Astrocyte (in vitro differentiated cells and primary cell): ENCODE measurements around the gene BMPR1A. TPM values are rescaled to one million over a fixed set of nuclear protein-coding genes. Genes with fewer than 3 reads are reported as not detected.

Experiments used
- DNase-seq: peaks from one replicate; pipeline ENCODE4 v3.0.0-alpha.2; 2010; ENCODE audit warnings: low read depth
- FAIRE-seq: peaks from 2 replicates; lab custom pipeline; 2011; peaks lifted over from hg19 to GRCh38; lab: Jason Lieb, UNC
- H2AFZ ChIP-seq: 2 replicates; pipeline ENCODE4 v1.6.0; 2012; ENCODE audit warnings: low read depth, low read length, inconsistent platforms
- H3K27ac ChIP-seq: 2 replicates; pipeline ENCODE4 v1.5.1; 2011; ENCODE audit warnings: low read depth, low read length, inconsistent platforms
- H3K27me3 ChIP-seq: 2 replicates; pipeline ENCODE4 v1.6.0; 2011; ENCODE audit warnings: low read length, inconsistent platforms; ENCODE audit not compliant: insufficient read depth
- H3K36me3 ChIP-seq: 2 replicates; pipeline ENCODE4 v1.5.1; 2011; ENCODE audit warnings: low read length, inconsistent platforms; ENCODE audit not compliant: insufficient read depth
- H3K4me1 ChIP-seq: 2 replicates; pipeline ENCODE4 v1.5.1; 2011; ENCODE audit warnings: low read length, inconsistent platforms; ENCODE audit not compliant: insufficient read depth
- H3K4me2 ChIP-seq: 2 replicates; pipeline ENCODE4 v1.6.0; 2012; ENCODE audit warnings: low read length, inconsistent platforms
- H3K4me3 ChIP-seq: 2 replicates; pipeline ENCODE4 v1.5.1; 2011; ENCODE audit warnings: low read depth, mild to moderate bottlenecking, low read length, inconsistent platforms; ENCODE audit not compliant: insufficient read depth
- H3K79me2 ChIP-seq: 2 replicates; pipeline ENCODE4 v1.6.0; 2012; ENCODE audit warnings: mild to moderate bottlenecking, low read length, inconsistent platforms; ENCODE audit not compliant: insufficient read depth
- H3K9ac ChIP-seq: 2 replicates; pipeline ENCODE4 v1.6.0; 2012; ENCODE audit warnings: mild to moderate bottlenecking, low read length, inconsistent platforms
- H3K9me3 ChIP-seq: 2 replicates; pipeline ENCODE4 v1.5.1; 2012; ENCODE audit warnings: low read depth, mild to moderate bottlenecking, low read length, inconsistent platforms; ENCODE audit not compliant: insufficient read depth
- H4K20me1 ChIP-seq: 2 replicates; pipeline ENCODE4 v1.6.0; 2012; ENCODE audit warnings: low read length, inconsistent platforms; ENCODE audit not compliant: insufficient read depth
- H3K27ac Mint-ChIP-seq: one replicate; pipeline ENCODE4 v1.8.0; 2021; ENCODE audit warnings: mild to moderate bottlenecking, mixed read lengths; ENCODE audit not compliant: unreplicated experiment
- H3K27me3 Mint-ChIP-seq: one replicate; pipeline ENCODE4 v1.8.0; 2021; ENCODE audit warnings: low read depth, mixed read lengths; ENCODE audit not compliant: unreplicated experiment
- H3K36me3 Mint-ChIP-seq: one replicate; pipeline ENCODE4 v1.8.0; 2021; ENCODE audit warnings: low read depth, mixed read lengths; ENCODE audit not compliant: unreplicated experiment
- H3K4me1 Mint-ChIP-seq: one replicate; pipeline ENCODE4 v1.8.0; 2021; ENCODE audit warnings: low read depth, mixed read lengths; ENCODE audit not compliant: unreplicated experiment
- H3K4me3 Mint-ChIP-seq: one replicate; pipeline ENCODE4 v1.8.0; 2021; ENCODE audit warnings: mild to moderate bottlenecking, moderate library complexity, mixed read lengths; ENCODE audit not compliant: unreplicated experiment
- H3K9me3 Mint-ChIP-seq: one replicate; pipeline ENCODE4 v1.8.0; 2021; ENCODE audit warnings: mild to moderate bottlenecking, mixed read lengths; ENCODE audit not compliant: unreplicated experiment
- CTCF ChIP-seq: IDR thresholded peaks from 2 replicates; pipeline ENCODE4 v1.5.1; 2011; ENCODE audit warnings: low read depth, mild to moderate bottlenecking, inconsistent platforms, low read length, moderate library complexity; ENCODE audit not compliant: insufficient read depth
- EZH2 ChIP-seq: IDR thresholded peaks from 2 replicates; pipeline ENCODE4 v1.6.1; 2012; ENCODE audit warnings: mild to moderate bottlenecking, low read length, inconsistent platforms; ENCODE audit not compliant: insufficient read depth
- total RNA-seq: library from RNA; stranded (reverse); gene quantifications from 2 replicates; pipeline ENCODE4 v1.2.1, GENCODE V29; 2021

BMPR1A gene
- total RNA-seq, 1 donor from 2014 or later, result 52.2 TPM

GRCh38 chr10:86813101-86813500, 56.7 kb downstream of the BMPR1A start:
- H3K4me1 Mint-ChIP-seq, result peaks cover 9% of the 10 kb centered on the region
- DNase-seq (peak; percentile 36), FAIRE-seq (no peak)
- peaks cover 56% of the 10 kb centered on the region for H4K20me1 ChIP-seq
- no peaks in the 10 kb centered on the region for H3K9me3 ChIP-seq
- no peak overlapping the region for H3K27ac Mint-ChIP-seq
- H3K27me3 Mint-ChIP-seq, result no peaks in the 10 kb centered on the region
- H3K9me3 Mint-ChIP-seq, result no peaks in the 10 kb centered on the region
- peaks cover 4% of the 10 kb centered on the region for H3K36me3 Mint-ChIP-seq
- H3K4me3 ChIP-seq, result no peak overlapping the region
- no peak for TF ChIP-seq CTCF
- TF ChIP-seq EZH2, result no peak
- no peak overlapping the region for H3K4me2 ChIP-seq
- H3K36me3 ChIP-seq, result no peaks in the 10 kb centered on the region
- H3K27me3 ChIP-seq, result no peaks in the 10 kb centered on the region
- H3K4me3 Mint-ChIP-seq, result no peak overlapping the region
- H3K9ac ChIP-seq, result no peak overlapping the region
- peaks cover 3% of the 10 kb centered on the region for H3K4me1 ChIP-seq
- no peak overlapping the region for H3K27ac ChIP-seq
- no peak overlapping the region for H2AFZ ChIP-seq
- peaks cover 91% of the 10 kb centered on the region for H3K79me2 ChIP-seq

GRCh38 chr10:86813982-86814381, 57.6 kb downstream of the BMPR1A start:
- H3K9me3 ChIP-seq, result no peaks in the 10 kb centered on the region
- no peak for FAIRE-seq
- no peak overlapping the region for H3K4me3 Mint-ChIP-seq
- H3K27me3 Mint-ChIP-seq, result no peaks in the 10 kb centered on the region
- no peaks in the 10 kb centered on the region for H3K36me3 ChIP-seq
- H3K4me1 Mint-ChIP-seq, result peaks cover 9% of the 10 kb centered on the region
- no peaks in the 10 kb centered on the region for H3K27me3 ChIP-seq
- no peak overlapping the region for H3K4me3 ChIP-seq
- H3K4me2 ChIP-seq, result no peak overlapping the region
- no peak overlapping the region for H3K27ac Mint-ChIP-seq
- DNase-seq, result no peak
- H3K79me2 ChIP-seq, result peaks cover 84% of the 10 kb centered on the region
- peaks cover 54% of the 10 kb centered on the region for H4K20me1 ChIP-seq
- H3K36me3 Mint-ChIP-seq, result peaks cover 4% of the 10 kb centered on the region
- H3K27ac ChIP-seq, result no peak overlapping the region
- TF ChIP-seq EZH2 (no peak), CTCF (no peak)
- H2AFZ ChIP-seq, result no peak overlapping the region
- no peak overlapping the region for H3K9ac ChIP-seq
- peaks cover 3% of the 10 kb centered on the region for H3K4me1 ChIP-seq
- H3K9me3 Mint-ChIP-seq, result no peaks in the 10 kb centered on the region

- Histone ChIP-seq H3K9ac (no peak overlapping the region), H3K4me3 (no peak overlapping the region), H3K9me3 (no peaks in the 10 kb centered on the region), H3K36me3 (no peaks in the 10 kb centered on the region), H3K4me2 (peak overlapping the region; percentile 6), H3K27ac (no peak overlapping the region), H4K20me1 (peaks cover 62% of the 10 kb centered on the region), H3K27me3 (no peaks in the 10 kb centered on the region), H2AFZ (no peak overlapping the region), H3K79me2 (peaks cover 87% of the 10 kb centered on the region), H3K4me1 (peaks cover 3% of the 10 kb centered on the region)
- Mint-ChIP-seq H3K4me3 (no peak overlapping the region), H3K4me1 (peaks cover 12% of the 10 kb centered on the region), H3K27ac (no peak overlapping the region), H3K27me3 (no peaks in the 10 kb centered on the region), H3K36me3 (peaks cover 4% of the 10 kb centered on the region), H3K9me3 (no peaks in the 10 kb centered on the region)
- no peak for TF ChIP-seq CTCF
- TF ChIP-seq EZH2, result no peak
- peak; percentile 56 for DNase-seq
- no peak for FAIRE-seq
Observed at GRCh38 chr10:86815035-86815617, 58.7 kb downstream of the BMPR1A start.
